GM06990 (cell line): ENCODE results near the gene ZNF737.
"Not testable (repeated sequence)": the region's sequence is repeated elsewhere in the genome, so short reads cannot be mapped to it uniquely, and the experiment has no call there.

Experiments
- DNase-seq: peaks from one replicate; pipeline ENCODE4 v3.0.0-alpha.2; 2011; ENCODE audit not compliant: insufficient read length; ENCODE audit errors: extremely low read depth
- H3K27me3 ChIP-seq: replicated peaks from 2 replicates; pipeline ENCODE4 v1.6.0; 2011; ENCODE audit warnings: low read length; ENCODE audit not compliant: control insufficient read depth, insufficient read depth
- H3K36me3 ChIP-seq: 2 replicates; pipeline ENCODE4 v1.5.1; 2011; ENCODE audit warnings: low read length; ENCODE audit not compliant: control insufficient read depth, insufficient read depth
- H3K4me3 ChIP-seq: replicated peaks from 2 replicates; pipeline ENCODE4 v1.5.1; 2011; ENCODE audit warnings: low read depth, mild to moderate bottlenecking, control low read depth, low read length
- TF ChIP-seq, protein P1 (sequence below): IDR thresholded peaks from 2 replicates; pipeline ENCODE4 v1.5.1; 2011; ENCODE audit warnings: low read length, control low read depth, mild to moderate bottlenecking, inconsistent platforms; ENCODE audit not compliant: insufficient read depth, poor library complexity, severe bottlenecking

Gene ZNF737

DNA sequence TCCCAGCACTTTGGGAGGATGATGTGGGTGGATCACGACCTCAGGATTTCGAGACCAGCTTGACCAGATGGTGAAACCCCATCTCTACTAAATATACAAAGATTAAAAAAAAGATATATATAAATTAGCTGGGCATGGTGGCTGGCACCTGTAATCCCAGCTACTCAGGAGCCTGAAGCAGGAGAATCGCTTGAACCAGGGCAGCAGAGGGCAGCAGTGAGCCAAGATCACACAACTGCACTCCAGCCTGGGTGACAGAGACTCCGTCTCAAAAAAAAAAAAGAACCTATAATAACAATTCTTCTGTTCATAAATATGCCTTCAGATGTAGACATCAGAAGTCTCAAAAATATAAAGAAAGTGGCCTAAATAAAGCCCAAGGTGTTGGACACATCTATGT lies 7.6 kb downstream of the ZNF737 start:
- TF ChIP-seq, protein P1, sequence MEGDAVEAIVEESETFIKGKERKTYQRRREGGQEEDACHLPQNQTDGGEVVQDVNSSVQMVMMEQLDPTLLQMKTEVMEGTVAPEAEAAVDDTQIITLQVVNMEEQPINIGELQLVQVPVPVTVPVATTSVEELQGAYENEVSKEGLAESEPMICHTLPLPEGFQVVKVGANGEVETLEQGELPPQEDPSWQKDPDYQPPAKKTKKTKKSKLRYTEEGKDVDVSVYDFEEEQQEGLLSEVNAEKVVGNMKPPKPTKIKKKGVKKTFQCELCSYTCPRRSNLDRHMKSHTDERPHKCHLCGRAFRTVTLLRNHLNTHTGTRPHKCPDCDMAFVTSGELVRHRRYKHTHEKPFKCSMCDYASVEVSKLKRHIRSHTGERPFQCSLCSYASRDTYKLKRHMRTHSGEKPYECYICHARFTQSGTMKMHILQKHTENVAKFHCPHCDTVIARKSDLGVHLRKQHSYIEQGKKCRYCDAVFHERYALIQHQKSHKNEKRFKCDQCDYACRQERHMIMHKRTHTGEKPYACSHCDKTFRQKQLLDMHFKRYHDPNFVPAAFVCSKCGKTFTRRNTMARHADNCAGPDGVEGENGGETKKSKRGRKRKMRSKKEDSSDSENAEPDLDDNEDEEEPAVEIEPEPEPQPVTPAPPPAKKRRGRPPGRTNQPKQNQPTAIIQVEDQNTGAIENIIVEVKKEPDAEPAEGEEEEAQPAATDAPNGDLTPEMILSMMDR = no peak
- Histone ChIP-seq H3K36me3 (no peaks in the 10 kb centered on the region; the same call in 1 of the 2 replicates), H3K27me3 (no peaks in the 10 kb centered on the region), H3K4me3 (no peak overlapping the region)
- DNase-seq = no peak

DNA sequence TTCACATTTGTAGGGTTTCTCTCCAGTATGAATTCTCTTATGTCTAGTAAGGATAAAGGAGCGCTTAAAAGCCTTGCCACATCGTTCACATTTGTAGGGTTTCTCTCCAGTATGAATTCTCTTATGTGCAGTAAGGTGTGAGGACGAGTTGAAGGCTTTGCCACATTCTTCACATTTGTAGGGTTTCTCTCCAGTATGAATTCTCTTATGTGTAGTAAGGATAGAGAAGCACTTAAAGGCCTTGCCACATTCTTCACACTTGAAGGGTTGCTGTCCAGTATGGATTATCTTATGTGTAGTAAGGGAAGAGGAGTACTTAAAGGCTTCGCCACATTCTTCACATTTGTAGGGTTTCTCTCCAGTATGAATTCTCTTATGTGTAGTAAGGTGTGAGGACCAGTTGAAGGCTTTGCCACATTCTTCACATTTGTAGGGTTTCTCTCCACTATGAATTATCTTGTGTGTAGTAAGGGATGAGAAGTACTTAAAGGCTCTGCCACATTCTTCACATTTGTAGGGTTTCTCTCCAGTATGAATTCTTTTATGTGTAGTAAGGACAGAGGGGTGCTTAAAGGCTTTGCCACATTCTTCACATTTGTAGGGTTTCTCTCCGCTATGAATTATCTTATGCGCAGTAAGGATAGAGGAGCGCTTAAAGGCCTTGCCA lies 20.8 kb downstream of the ZNF737 start:
- H3K4me3 ChIP-seq, H3K27me3 ChIP-seq, H3K36me3 ChIP-seq, DNase-seq: not testable (repeated sequence)

DNA sequence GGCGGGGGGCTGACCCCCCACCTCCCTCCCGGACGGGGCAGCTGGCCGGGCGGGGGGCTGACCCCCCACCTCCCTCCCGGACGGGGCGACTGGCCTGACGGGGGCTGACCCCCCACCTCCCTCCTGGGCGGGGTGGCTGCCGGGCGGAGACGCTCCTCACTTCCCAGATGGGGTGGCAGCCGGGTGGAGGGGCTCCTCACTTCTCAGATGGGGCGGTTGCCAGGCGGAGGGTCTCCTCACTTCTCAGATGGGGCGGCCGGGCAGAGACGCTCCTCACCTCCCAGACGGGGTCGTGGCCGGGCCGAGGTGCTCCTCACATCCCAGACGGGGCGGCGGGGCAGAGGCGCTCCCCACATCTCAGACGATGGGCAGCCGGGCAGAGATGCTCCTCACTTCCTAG lies 35.3 kb downstream of the ZNF737 start:
- H3K36me3 ChIP-seq, H3K27me3 ChIP-seq, H3K4me3 ChIP-seq, DNase-seq: not testable (repeated sequence)

DNA sequence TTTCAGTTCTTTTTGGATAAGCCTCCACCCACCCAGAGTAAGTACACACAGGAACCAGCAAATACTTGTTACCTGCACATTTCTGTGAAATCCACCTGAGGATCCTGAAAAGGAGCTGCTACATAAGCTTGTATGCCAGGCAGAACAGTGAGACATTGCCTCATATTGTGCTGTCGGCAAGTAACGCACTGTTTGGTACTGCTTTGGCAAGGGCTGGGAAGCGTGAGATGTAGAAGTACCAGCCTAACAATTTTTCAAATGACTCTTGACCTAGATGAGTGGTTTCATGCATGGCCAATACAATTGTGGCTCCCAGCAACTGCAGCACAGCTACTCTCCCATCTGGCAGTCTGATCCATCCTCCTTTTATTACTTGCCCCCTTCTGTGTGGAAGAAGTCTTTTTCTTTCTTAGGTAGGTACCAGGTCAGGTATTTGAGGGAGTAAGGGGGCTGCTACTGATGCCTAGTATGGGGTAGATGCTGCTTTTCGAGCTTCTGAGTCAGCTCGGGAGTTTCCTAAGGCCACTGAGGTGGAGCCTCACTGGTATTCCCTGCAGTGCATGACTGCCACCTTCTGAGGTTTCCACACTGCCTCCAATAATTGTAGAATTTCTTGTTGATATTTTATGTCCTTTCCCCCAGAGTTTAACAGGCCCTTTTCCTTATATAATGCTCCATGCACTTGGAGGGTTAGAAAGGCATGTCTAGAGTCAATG lies 52.2 kb downstream of the ZNF737 start:
- no peak overlapping the region for H3K4me3 ChIP-seq
- H3K36me3 ChIP-seq = no peaks in the 10 kb centered on the region
- no peak for DNase-seq
- TF ChIP-seq, protein P1 = no peak
- no peaks in the 10 kb centered on the region for H3K27me3 ChIP-seq

DNA sequence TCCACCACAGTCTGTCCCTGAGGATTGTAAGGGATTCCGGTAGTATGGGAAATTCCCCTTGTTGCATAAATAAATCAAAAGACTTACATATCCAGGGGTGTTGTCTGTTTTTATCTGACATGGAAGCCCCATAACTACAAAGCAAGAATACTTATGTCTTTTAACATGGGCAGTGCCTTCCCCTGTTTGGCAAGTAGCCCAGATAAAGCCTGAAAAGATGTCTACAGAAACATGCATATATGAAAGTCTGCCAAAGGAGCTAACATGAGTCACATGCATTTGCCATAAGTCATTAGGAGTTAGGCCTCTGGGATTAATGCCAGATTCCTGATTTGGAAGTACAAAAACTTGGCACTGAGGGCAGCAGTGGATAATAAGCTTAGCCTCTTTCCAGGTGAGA lies 62.1 kb downstream of the ZNF737 start:
- H3K27me3 ChIP-seq = no peaks in the 10 kb centered on the region
- TF ChIP-seq, protein P1 = no peak
- no peaks in the 10 kb centered on the region for H3K36me3 ChIP-seq
- H3K4me3 ChIP-seq = no peak overlapping the region
- no peak for DNase-seq
